Peyer's patch (tissue), 4 donors: Measurements from ENCODE around the gene KCP. TPM values are rescaled to one million over a fixed set of nuclear protein-coding genes. Genes with fewer than 3 reads are reported as not detected.

Source experiments
- DNase-seq, 3 donors: peaks; one replicate each; pipeline ENCODE4 v3.0.0-alpha.2; 2017 to 2019
- H3K27ac ChIP-seq, 4 donors: fragments of 200-600 bp; sonication (generic); one replicate each; pipeline ENCODE4 v1.5.1; 2016 to 2019
- H3K27me3 ChIP-seq, 2 donors: fragments of 200-600 bp; sonication (generic); one replicate each; pipeline ENCODE4 v1.5.1; 2019
- H3K36me3 ChIP-seq, 3 donors: fragments of 200-600 bp; sonication (generic); one replicate each; pipeline ENCODE4 v1.5.1; 2016 to 2019
- H3K4me1 ChIP-seq, 4 donors: fragments of 200-600 bp; sonication (generic); one replicate each; pipeline ENCODE4 v1.5.1; 2016 to 2019
- H3K4me3 ChIP-seq, 4 donors: fragments of 200-600 bp; sonication (generic); 1 replicate in 3 of 4; 2 replicates in 1 of 4; pipeline ENCODE4 v1.5.1; 2016 to 2019; ENCODE audit warnings: mild to moderate bottlenecking in 1 of 4
- H3K9me3 ChIP-seq, 4 donors: fragments of 200-600 bp; sonication (generic); one replicate each; pipeline ENCODE4 v1.5.1; 2016 to 2019; ENCODE audit warnings: mild to moderate bottlenecking in 1 of 4
- POLR2A ChIP-seq, 2 donors: fragments of 450-650 bp; IDR thresholded peaks; one replicate each; pipeline ENCODE4 v1.5.1; 2017; ENCODE audit warnings: antibody characterized with exemption in 2 of 2, mild to moderate bottlenecking in 2 of 2, moderate library complexity in 2 of 2
- total RNA-seq, 4 donors: library from RNA; depleted of rRNA; stranded (reverse); fragments of >200 nt; gene quantifications; one replicate each; pipeline ENCODE4 v1.1.0, GENCODE V29; 2016
- TF ChIP-seq, protein P1 (sequence below), 6 experiments: fragments of 450-650 bp in 4 of 6; fragments of 200-600 bp in 2 of 6; sonication (generic) in 1 of 6; IDR thresholded peaks; one replicate each; pipeline ENCODE4 v1.5.1; 2017 to 2019; ENCODE audit warnings: antibody characterized with exemption in 6 of 6, mild to moderate bottlenecking in 3 of 6, moderate library complexity in 1 of 6

Gene KCP
- total RNA-seq, 4 donors from 2014 or later = 3.3 to 14.1 (median 6.7) TPM

DNA sequence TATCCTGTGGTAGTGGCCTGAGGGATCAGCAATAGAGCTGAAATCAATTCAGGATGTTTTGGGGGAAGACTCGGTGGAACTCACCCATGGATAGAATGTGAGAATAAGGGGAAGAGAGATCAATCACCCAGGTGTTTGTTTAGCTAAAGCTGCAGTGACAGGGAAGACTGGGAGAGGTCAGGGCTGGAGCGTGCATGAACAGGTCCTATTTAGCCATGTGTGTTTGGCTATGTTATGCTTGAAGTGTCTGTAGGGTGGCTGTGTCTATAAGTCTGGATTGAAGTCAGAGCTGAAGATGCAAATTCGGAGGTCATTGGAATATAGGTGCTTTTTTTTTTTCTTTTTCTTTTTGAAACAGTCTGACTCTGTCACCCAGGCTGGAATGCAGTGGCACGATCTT lies 43.3 kb downstream of the KCP start:
- DNase-seq = no peak
- H3K27me3 ChIP-seq = no peaks in the 10 kb centered on the region
- H3K9me3 ChIP-seq = no peaks in the 10 kb centered on the region
- peaks cover 0 to 14% (median 0%) of the 10 kb centered on the region in 3 donors for H3K36me3 ChIP-seq
- TF ChIP-seq, protein P1, sequence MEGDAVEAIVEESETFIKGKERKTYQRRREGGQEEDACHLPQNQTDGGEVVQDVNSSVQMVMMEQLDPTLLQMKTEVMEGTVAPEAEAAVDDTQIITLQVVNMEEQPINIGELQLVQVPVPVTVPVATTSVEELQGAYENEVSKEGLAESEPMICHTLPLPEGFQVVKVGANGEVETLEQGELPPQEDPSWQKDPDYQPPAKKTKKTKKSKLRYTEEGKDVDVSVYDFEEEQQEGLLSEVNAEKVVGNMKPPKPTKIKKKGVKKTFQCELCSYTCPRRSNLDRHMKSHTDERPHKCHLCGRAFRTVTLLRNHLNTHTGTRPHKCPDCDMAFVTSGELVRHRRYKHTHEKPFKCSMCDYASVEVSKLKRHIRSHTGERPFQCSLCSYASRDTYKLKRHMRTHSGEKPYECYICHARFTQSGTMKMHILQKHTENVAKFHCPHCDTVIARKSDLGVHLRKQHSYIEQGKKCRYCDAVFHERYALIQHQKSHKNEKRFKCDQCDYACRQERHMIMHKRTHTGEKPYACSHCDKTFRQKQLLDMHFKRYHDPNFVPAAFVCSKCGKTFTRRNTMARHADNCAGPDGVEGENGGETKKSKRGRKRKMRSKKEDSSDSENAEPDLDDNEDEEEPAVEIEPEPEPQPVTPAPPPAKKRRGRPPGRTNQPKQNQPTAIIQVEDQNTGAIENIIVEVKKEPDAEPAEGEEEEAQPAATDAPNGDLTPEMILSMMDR (IDR thresholded peaks at IDR 0.05) = no peak
- TF ChIP-seq POLR2A (IDR thresholded peaks at IDR 0.05) = no peak
- H3K4me3 ChIP-seq = no peak overlapping the region
- peaks cover 0 to 33% (median 10%) of the 10 kb centered on the region in 4 donors for H3K4me1 ChIP-seq
- H3K27ac ChIP-seq = no peak overlapping the region

DNA sequence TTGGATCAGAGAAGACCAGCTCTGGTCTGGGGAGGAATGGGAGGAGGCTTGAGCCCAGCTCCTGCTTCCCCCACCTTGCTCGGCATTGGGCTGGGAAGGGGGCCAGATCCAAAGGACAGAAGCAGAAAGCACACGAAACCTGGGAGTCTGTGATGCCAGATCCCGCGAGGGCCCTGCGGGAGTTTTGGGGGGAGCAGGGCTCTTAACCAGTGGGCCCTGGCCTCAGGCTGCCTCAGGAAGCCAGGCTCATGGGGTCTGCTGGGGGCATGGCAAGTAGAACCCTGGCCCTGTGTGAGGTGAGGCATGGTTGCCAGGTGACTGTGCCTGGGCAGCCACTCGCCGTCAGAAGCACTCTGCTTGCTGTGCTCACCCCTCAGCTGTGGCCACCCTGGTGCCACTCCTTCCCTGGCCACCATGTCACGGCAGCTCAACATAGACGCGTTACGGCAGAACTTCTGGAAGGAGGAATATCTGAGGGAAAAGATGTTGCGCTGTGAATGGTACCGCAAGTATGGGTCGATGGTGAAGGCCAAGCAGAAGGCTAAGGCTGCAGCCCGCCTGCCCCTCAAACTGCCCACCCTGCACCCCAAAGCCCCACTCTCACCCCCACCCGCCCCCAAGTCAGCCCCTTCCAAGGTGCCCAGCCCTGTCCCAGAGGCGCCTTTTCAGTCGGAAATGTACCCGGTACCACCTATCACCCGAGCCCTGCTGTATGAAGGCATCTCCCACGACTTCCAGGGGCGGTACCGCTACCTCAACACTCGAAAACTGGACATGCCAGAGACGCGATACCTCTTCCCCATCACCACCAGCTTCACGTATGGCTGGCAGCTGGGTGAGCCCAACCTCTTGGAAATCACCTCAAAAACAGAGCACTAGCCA lies 44.3 kb downstream of the KCP start:
- TF ChIP-seq POLR2A (IDR thresholded peaks at IDR 0.05) = no peak
- TF ChIP-seq, protein P1 (IDR thresholded peaks at IDR 0.05) = no peak
- Histone ChIP-seq H3K4me1 (peaks cover 0 to 36% (median 10%) of the 10 kb centered on the region in 4 donors), H3K9me3 (no peaks in the 10 kb centered on the region), H3K27me3 (no peaks in the 10 kb centered on the region), H3K4me3 (no peak overlapping the region), H3K36me3 (peaks cover 0 to 14% (median 0%) of the 10 kb centered on the region in 3 donors), H3K27ac (no peak overlapping the region)
- no peak for DNase-seq

DNA sequence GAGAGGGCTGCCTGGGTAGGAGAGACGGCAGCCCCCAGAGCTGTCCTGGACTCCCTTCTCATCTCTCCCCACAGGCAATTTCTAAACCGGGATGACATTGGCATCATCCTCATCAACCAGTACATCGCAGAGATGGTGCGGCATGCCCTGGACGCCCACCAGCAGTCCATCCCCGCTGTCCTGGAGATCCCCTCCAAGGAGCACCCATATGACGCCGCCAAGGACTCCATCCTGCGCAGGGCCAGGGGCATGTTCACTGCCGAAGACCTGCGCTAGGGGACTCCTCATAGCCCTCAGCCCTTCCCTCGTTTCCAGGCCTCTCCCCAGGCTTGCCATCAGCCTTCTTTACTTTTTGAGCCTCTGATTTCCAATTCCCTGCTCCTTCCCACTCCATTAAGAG lies 45.2 kb downstream of the KCP start:
- Histone ChIP-seq H3K27me3 (no peaks in the 10 kb centered on the region), H3K4me1 (peaks cover 0 to 37% (median 10%) of the 10 kb centered on the region in 4 donors), H3K9me3 (no peaks in the 10 kb centered on the region), H3K36me3 (peaks cover 0 to 14% (median 0%) of the 10 kb centered on the region in 3 donors), H3K27ac (no peak overlapping the region), H3K4me3 (no peak overlapping the region)
- TF ChIP-seq POLR2A (IDR thresholded peaks at IDR 0.05) = no peak
- TF ChIP-seq, protein P1 (IDR thresholded peaks at IDR 0.05) = no peak
- DNase-seq = no peak

DNA sequence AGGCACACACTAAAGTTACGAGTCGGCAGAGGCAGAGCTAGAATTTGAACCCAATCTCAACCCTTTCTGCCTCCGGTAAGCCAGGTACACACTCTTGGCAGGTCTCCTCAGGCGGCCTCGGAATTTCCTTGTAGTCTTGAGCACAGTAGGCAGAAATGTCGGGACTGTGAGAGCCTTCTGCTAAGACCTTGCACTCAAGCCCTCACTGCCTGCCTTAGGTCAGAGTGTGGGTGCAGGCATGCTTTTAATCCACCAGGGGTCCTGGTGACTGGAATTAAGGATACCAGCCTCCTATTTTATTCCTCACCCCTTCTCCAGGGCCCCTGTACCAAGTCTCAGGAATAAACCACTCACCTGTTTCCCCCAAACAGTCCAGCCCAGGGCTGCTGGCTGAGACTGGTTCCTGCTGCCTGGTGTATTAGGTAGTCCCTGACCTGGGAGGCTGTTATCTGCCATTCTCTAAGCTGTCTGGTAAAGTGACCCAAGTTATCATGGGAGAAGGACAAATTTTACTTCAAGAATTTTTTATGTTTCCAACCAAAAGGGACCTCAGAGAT lies 47.0 kb downstream of the KCP start:
- peaks cover 0 to 29% (median under 1%) of the 10 kb centered on the region in 4 donors for H3K4me1 ChIP-seq
- no peaks in the 10 kb centered on the region for H3K27me3 ChIP-seq
- peak; percentile 21 to 64 (median 61) for DNase-seq
- no peaks in the 10 kb centered on the region for H3K9me3 ChIP-seq
- peaks cover 0 to 14% (median 0%) of the 10 kb centered on the region in 3 donors for H3K36me3 ChIP-seq
- TF ChIP-seq, protein P1 (IDR thresholded peaks at IDR 0.05) = peak in 4 of 6 experiments; percentile 32 to 64 (median 60)
- TF ChIP-seq POLR2A (IDR thresholded peaks at IDR 0.05) = peak in 1 of 2 donors; percentile 11
- peak overlapping the region; percentile 69 to 87 (median 80) for H3K27ac ChIP-seq
- H3K4me3 ChIP-seq = peak overlapping the region; percentile 50 to 88 (median 82)

DNA sequence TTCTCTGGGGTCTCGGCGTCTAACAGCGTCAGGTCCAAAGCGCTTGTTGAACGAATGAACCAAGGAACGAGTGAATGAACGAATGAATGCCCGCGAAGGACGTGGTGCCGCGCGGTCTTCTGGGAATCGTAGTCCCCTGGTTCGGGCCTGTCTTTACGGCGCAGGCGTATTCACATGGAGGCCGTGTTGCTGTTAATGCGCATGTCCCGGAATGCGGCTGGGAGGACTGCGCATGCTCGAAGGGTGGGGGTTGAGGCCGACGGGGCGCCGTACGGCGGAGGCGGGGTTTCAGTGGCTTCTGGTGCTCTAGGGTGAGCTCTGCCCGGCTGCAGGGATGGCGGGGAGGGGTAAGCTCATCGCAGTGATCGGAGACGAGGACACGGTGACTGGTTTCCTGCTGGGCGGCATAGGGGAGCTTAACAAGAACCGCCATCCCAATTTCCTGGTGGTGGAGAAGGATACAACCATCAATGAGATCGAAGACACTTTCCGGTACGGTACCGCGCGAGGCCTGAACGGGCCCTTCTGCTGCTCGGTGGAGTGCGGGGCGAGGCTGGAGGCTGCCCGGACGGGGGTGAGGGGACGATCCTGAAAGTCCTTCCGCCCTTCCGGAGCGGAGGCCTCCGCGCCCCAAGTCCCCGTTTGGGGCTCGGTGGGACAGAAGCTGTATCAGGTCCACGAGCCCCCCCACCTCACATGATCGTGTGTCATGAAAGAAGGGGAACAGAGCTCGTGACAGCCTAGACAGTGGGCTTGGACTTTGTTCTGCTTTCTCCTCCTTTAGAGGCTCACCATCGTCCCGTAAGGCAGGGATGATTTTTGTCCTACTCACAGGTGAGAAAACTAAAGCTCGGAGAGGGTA lies 47.7 kb downstream of the KCP start, which contains the start of gene ATP6V1F:
ATP6V1F (plus strand) TSS at position 286 of the 862 bp plus-strand sequence; CDS start at position 335, 49 bp downstream.
- no peaks in the 10 kb centered on the region for H3K9me3 ChIP-seq
- peak within 1 kb of the TSS; percentile 69 to 87 (median 80) for H3K27ac ChIP-seq
- TF ChIP-seq, protein P1 (IDR thresholded peaks at IDR 0.05) = peak in 3 of 6 experiments; percentile 26 to 36 (median 33)
- TF ChIP-seq POLR2A (IDR thresholded peaks at IDR 0.05) = peak; percentile 71 to 85
- DNase-seq = peak; percentile 95 to 99 (median 99)
- H3K4me1 ChIP-seq = peaks cover 0 to 24% (median 0%) of the 10 kb centered on the region in 4 donors
- H3K27me3 ChIP-seq = no peaks in the 10 kb centered on the region
- H3K4me3 ChIP-seq = peak within 1 kb of the TSS; percentile 50 to 88 (median 82)
- peaks cover 0 to 14% (median 0%) of the 10 kb centered on the region in 3 donors for H3K36me3 ChIP-seq
